Stimulated activated naive CD8-positive, alpha-beta T cell treated with anti-CD3 and anti-CD28 coated beads, Interleukin-15, Interleukin-2, amounts not matched to agents 100 ng/mL and 50 ng/mL, for 24 hours (primary cell): ENCODE results near the gene FAM20A.

ENCODE experiments used
- H3K27ac Mint-ChIP-seq: one replicate; pipeline ENCODE4 v1.8.0; 2021; ENCODE audit warnings: mild to moderate bottlenecking, mixed read lengths
- H3K27me3 Mint-ChIP-seq: one replicate; pipeline ENCODE4 v1.8.0; 2021; ENCODE audit warnings: mixed read lengths
- H3K36me3 Mint-ChIP-seq: one replicate; pipeline ENCODE4 v1.8.0; 2021; ENCODE audit warnings: low read depth, mixed read lengths
- H3K4me1 Mint-ChIP-seq: one replicate; pipeline ENCODE4 v1.8.0; 2021; ENCODE audit warnings: low read depth, mixed read lengths
- H3K4me3 Mint-ChIP-seq: one replicate; pipeline ENCODE4 v1.8.0; 2021; ENCODE audit warnings: mild to moderate bottlenecking, mixed read lengths
- H3K9me3 Mint-ChIP-seq: one replicate; pipeline ENCODE4 v1.8.0; 2021; ENCODE audit warnings: mixed read lengths

FAM20A gene

GRCh38 chr17:68600067-68600930 lies 868 bp downstream of the FAM20A start:
- Mint-ChIP-seq H3K4me3 (no peak overlapping the region), H3K4me1 (peaks cover 13% of the 10 kb centered on the region), H3K9me3 (no peaks in the 10 kb centered on the region), H3K27me3 (peaks cover 73% of the 10 kb centered on the region), H3K36me3 (no peaks in the 10 kb centered on the region), H3K27ac (no peak overlapping the region)

DNA sequence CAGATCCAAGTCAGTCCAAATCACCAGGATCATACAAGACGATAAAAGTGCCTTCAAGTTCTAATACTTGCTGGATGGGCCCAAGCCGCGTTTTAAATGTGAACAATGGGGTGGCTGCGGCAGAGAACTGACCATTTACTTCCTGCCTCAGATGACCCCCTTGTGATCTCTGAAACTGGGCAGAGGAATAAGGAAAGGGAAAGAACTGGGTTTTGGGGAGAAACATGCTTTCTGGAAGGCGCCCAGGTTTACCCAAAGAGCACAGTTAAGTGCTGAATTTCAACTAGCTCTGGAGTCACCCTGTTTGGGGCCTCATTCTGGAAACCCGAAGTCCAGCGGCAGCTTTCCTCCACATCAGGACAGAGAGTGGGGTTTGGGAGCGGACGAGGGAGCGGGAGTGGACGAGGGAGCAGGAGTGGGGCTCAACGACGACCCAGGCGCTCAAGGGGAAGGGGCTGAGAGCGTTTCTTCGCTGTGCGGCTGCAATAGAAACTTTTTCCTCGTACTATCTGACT lies 1.6 kb downstream of the FAM20A start:
- peaks cover 75% of the 10 kb centered on the region for H3K27me3 Mint-ChIP-seq
- H3K4me1 Mint-ChIP-seq = peaks cover 13% of the 10 kb centered on the region
- H3K36me3 Mint-ChIP-seq = no peaks in the 10 kb centered on the region
- H3K27ac Mint-ChIP-seq = no peak overlapping the region
- H3K4me3 Mint-ChIP-seq = no peak overlapping the region
- H3K9me3 Mint-ChIP-seq = no peaks in the 10 kb centered on the region

GRCh38 chr17:68599091-68599490 lies 2.1 kb downstream of the FAM20A start:
- Mint-ChIP-seq H3K27me3 (peaks cover 78% of the 10 kb centered on the region), H3K9me3 (no peaks in the 10 kb centered on the region), H3K36me3 (no peaks in the 10 kb centered on the region), H3K4me1 (peaks cover 13% of the 10 kb centered on the region), H3K4me3 (no peak overlapping the region), H3K27ac (no peak overlapping the region)

DNA sequence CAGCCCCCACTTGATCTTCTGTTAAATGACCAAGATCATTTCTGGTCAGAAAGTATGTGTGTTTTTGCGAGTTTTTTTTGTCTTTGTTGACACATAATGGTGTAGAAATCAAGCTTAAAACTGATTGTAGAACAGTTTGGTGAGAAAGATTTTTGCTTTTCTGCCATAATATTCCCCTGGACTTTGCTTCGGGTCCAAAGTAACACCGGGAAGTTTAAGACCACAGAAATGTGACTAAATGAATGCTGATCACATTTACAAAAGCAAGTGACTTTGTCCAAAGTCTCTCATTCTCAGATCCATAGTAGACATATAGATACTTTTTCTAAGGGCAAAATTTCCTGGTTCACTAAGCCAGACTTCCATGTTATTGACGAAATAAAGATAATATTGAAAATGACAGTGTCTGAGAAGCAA lies 2.6 kb downstream of the FAM20A start:
- H3K4me1 Mint-ChIP-seq = peaks cover 13% of the 10 kb centered on the region

GRCh38 chr17:68598074-68598473 lies 3.1 kb downstream of the FAM20A start:
- no peaks in the 10 kb centered on the region for H3K9me3 Mint-ChIP-seq
- peaks cover 13% of the 10 kb centered on the region for H3K4me1 Mint-ChIP-seq
- no peak overlapping the region for H3K4me3 Mint-ChIP-seq
- H3K27ac Mint-ChIP-seq = no peak overlapping the region
- H3K36me3 Mint-ChIP-seq = no peaks in the 10 kb centered on the region
- H3K27me3 Mint-ChIP-seq = peaks cover 77% of the 10 kb centered on the region

More for the DNA sequence above, 2.6 kb downstream of the FAM20A start:
- H3K9me3 Mint-ChIP-seq = no peaks in the 10 kb centered on the region
- peaks cover 77% of the 10 kb centered on the region for H3K27me3 Mint-ChIP-seq
- H3K36me3 Mint-ChIP-seq = no peaks in the 10 kb centered on the region
- no peak overlapping the region for H3K27ac Mint-ChIP-seq
- no peak overlapping the region for H3K4me3 Mint-ChIP-seq

- Mint-ChIP-seq H3K9me3 (no peaks in the 10 kb centered on the region), H3K4me1 (peaks cover 9% of the 10 kb centered on the region), H3K27me3 (peaks cover 73% of the 10 kb centered on the region), H3K4me3 (no peak overlapping the region), H3K36me3 (no peaks in the 10 kb centered on the region), H3K27ac (no peak overlapping the region)
Observed at GRCh38 chr17:68596411-68596945, 4.7 kb downstream of the FAM20A start.

DNA sequence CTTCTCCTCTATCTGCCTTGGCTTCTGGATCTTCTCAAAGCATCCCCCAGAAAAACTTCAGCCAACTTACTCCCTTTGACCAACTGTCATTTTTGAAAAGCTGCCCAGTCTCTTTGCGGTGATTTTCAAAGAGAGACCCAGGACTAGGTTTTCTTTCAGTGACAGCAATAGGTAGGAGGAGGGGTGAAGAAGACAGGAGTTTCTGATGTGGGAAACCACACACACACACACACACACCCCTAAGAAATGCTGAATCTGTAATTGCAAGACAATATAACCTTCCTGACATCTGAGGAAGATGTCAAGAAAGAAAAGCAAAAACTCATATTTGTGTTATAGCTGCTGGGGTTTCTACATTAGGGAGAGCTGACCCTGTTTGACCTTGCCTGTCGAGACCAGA lies 5.2 kb downstream of the FAM20A start:
- peaks cover 8% of the 10 kb centered on the region for H3K4me1 Mint-ChIP-seq
- no peak overlapping the region for H3K4me3 Mint-ChIP-seq
- H3K9me3 Mint-ChIP-seq = no peaks in the 10 kb centered on the region
- no peaks in the 10 kb centered on the region for H3K36me3 Mint-ChIP-seq
- peaks cover 72% of the 10 kb centered on the region for H3K27me3 Mint-ChIP-seq
- no peak overlapping the region for H3K27ac Mint-ChIP-seq

GRCh38 chr17:68595496-68595895 lies 5.7 kb downstream of the FAM20A start:
- Mint-ChIP-seq H3K36me3 (no peaks in the 10 kb centered on the region), H3K27ac (no peak overlapping the region), H3K27me3 (peaks cover 72% of the 10 kb centered on the region), H3K4me1 (peaks cover 8% of the 10 kb centered on the region), H3K9me3 (no peaks in the 10 kb centered on the region), H3K4me3 (no peak overlapping the region)

GRCh38 chr17:68594552-68594951 lies 6.6 kb downstream of the FAM20A start:
- H3K9me3 Mint-ChIP-seq = no peaks in the 10 kb centered on the region
- H3K4me1 Mint-ChIP-seq = peaks cover 5% of the 10 kb centered on the region
- H3K36me3 Mint-ChIP-seq = no peaks in the 10 kb centered on the region
- H3K4me3 Mint-ChIP-seq = no peak overlapping the region
- H3K27ac Mint-ChIP-seq = no peak overlapping the region
- peaks cover 69% of the 10 kb centered on the region for H3K27me3 Mint-ChIP-seq

- Mint-ChIP-seq H3K27me3 (peaks cover 53% of the 10 kb centered on the region), H3K36me3 (no peaks in the 10 kb centered on the region), H3K27ac (no peak overlapping the region), H3K4me1 (peaks cover 3% of the 10 kb centered on the region), H3K9me3 (no peaks in the 10 kb centered on the region), H3K4me3 (no peak overlapping the region)
Observed at GRCh38 chr17:68592682-68593641, 8.2 kb downstream of the FAM20A start.

GRCh38 chr17:68592009-68592408 lies 9.2 kb downstream of the FAM20A start:
- no peaks in the 10 kb centered on the region for H3K36me3 Mint-ChIP-seq
- H3K4me1 Mint-ChIP-seq = peaks cover 3% of the 10 kb centered on the region
- H3K9me3 Mint-ChIP-seq = no peaks in the 10 kb centered on the region
- no peak overlapping the region for H3K4me3 Mint-ChIP-seq
- no peak overlapping the region for H3K27ac Mint-ChIP-seq
- H3K27me3 Mint-ChIP-seq = peaks cover 50% of the 10 kb centered on the region

- Mint-ChIP-seq H3K4me1 (peaks cover 3% of the 10 kb centered on the region), H3K4me3 (no peak overlapping the region), H3K9me3 (no peaks in the 10 kb centered on the region), H3K36me3 (no peaks in the 10 kb centered on the region), H3K27me3 (peaks cover 49% of the 10 kb centered on the region), H3K27ac (no peak overlapping the region)
Observed at GRCh38 chr17:68591583-68591982, 9.6 kb downstream of the FAM20A start.

- no peaks in the 10 kb centered on the region for H3K4me1 Mint-ChIP-seq
- H3K27ac Mint-ChIP-seq = no peak overlapping the region
- no peaks in the 10 kb centered on the region for H3K9me3 Mint-ChIP-seq
- no peaks in the 10 kb centered on the region for H3K36me3 Mint-ChIP-seq
- no peak overlapping the region for H3K4me3 Mint-ChIP-seq
- peaks cover 31% of the 10 kb centered on the region for H3K27me3 Mint-ChIP-seq
Observed at GRCh38 chr17:68589086-68589485, 12.1 kb downstream of the FAM20A start.

DNA sequence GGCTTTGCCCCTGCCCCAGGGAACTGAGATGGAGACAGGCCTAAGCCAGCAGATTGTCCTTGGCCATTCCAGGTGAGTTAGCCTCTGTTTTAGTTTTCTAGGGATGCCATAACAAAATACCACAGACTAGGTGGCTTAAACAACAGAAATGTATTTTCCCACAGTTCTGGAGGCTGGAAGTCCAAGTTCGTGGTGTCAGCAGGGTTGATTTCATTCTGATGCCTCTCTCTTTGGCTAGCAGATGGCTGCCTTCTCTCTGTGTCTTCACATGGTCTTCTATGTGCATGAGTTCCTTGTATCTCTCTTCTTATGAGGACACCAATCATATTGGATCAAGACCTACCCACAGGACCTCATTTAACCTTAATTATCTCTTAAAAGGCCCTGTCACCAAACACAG lies 12.8 kb downstream of the FAM20A start:
- no peaks in the 10 kb centered on the region for H3K36me3 Mint-ChIP-seq
- H3K27ac Mint-ChIP-seq = no peak overlapping the region
- no peaks in the 10 kb centered on the region for H3K9me3 Mint-ChIP-seq
- peaks cover 26% of the 10 kb centered on the region for H3K27me3 Mint-ChIP-seq
- H3K4me3 Mint-ChIP-seq = no peak overlapping the region
- no peaks in the 10 kb centered on the region for H3K4me1 Mint-ChIP-seq

- no peak overlapping the region for H3K4me3 Mint-ChIP-seq
- H3K36me3 Mint-ChIP-seq = no peaks in the 10 kb centered on the region
- H3K27ac Mint-ChIP-seq = no peak overlapping the region
- H3K9me3 Mint-ChIP-seq = no peaks in the 10 kb centered on the region
- H3K27me3 Mint-ChIP-seq = peaks cover 23% of the 10 kb centered on the region
- H3K4me1 Mint-ChIP-seq = no peaks in the 10 kb centered on the region
Observed at GRCh38 chr17:68587847-68588246, 13.3 kb downstream of the FAM20A start.
